ENCODE measurements around the gene NEU2. TPM values are rescaled to one million over a fixed set of nuclear protein-coding genes. Genes with fewer than 3 reads are reported as not detected.

Gene NEU2
- total RNA-seq, 6 donors from 2014 or later = not detected

DNA sequence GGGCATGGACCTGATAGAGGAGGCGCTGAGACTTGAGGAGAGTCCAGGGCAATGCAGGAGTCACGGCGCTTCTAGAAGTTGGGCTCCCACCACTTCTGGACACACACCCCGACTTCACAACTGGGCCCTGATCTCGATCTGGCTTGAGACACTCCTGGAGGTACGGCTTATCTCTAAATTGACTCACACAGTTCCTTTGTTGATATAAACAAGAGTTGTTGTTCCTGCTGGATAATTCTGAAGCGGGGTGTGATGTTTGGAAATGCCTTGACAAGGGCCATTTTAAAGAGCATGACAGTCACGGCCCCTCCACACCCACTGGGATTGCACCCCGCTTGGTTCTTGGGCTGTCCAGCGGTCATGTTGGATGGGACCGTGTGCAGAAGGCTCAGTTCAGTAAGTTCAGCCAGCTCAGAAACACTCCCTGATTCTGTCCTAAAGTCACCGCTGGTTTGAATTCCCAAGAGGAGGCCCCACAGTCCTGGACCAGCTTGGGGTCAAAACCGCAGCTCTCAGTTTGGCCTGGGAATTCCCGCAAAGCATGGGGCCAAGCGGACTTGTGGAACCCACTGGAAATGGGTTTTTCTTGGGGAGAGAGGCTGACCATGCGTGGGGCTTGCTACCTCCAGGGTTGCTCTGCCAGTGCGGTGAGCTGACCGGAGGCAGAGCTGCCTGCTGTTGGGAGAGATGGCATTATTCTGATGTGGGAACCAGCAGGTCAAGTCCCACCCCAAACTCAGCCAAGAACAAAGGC is 9.3 kb upstream of the NEU2 start:
- no peaks in the 10 kb centered on the region for H3K36me3 ChIP-seq
- no peak for TF ChIP-seq POLR2AphosphoS5 (IDR thresholded peaks at IDR 0.05)
- TF ChIP-seq, protein P1, sequence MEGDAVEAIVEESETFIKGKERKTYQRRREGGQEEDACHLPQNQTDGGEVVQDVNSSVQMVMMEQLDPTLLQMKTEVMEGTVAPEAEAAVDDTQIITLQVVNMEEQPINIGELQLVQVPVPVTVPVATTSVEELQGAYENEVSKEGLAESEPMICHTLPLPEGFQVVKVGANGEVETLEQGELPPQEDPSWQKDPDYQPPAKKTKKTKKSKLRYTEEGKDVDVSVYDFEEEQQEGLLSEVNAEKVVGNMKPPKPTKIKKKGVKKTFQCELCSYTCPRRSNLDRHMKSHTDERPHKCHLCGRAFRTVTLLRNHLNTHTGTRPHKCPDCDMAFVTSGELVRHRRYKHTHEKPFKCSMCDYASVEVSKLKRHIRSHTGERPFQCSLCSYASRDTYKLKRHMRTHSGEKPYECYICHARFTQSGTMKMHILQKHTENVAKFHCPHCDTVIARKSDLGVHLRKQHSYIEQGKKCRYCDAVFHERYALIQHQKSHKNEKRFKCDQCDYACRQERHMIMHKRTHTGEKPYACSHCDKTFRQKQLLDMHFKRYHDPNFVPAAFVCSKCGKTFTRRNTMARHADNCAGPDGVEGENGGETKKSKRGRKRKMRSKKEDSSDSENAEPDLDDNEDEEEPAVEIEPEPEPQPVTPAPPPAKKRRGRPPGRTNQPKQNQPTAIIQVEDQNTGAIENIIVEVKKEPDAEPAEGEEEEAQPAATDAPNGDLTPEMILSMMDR (IDR thresholded peaks at IDR 0.05) = no peak
- TF ChIP-seq EP300 (IDR thresholded peaks at IDR 0.05) = no peak
- TF ChIP-seq POLR2A (IDR thresholded peaks at IDR 0.05) = no peak
- no peaks in the 10 kb centered on the region for H3K9me3 ChIP-seq
- no peaks in the 10 kb centered on the region for H3K4me1 ChIP-seq
- H3K4me3 ChIP-seq = no peak overlapping the region
- 78 to 80% methylated on average over 11 to 18 of the region's 18 CpGs for WGBS, 2 donors
- no peak for DNase-seq
- no peak overlapping the region for H3K27ac ChIP-seq
- no peaks in the 10 kb centered on the region for H3K27me3 ChIP-seq
- no peak for ATAC-seq (ENCODE audit: low FRiP score in 2 of 2)

DNA sequence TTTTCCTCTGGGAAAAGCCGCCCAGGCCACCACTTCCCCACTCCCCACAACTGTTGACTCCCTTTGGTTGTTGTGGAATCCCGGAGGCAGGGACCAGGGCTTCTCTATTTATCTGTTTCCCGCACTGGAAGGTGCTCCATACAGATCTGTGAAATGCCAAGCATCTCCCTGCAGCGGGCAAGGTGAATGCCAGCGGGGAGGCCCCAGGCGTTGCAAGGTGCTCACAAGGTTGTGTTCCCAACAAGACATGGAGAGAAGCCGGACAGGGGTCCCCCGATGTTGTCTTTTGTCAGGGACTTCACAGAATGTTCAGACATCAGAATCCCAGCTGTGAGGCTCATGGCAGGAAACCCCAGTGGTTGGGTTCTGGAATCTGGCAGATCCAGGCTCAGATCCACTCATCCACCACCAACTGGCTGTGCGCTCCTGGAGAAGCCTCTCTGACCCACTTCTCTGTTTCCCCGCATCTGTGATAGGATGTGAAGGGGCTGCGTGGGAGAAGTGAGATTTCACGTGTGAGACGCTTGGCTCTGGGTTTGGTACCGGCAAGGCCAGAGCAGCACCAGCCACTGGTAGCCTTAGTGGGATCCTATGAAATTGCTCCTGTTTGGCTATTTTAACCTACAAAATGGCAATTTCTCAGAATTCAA is 8.6 kb upstream of the NEU2 start:
- 93 to 94% methylated on average over 12 to 14 of the region's 14 CpGs for WGBS, 2 donors
- Histone ChIP-seq H3K4me3 (no peak overlapping the region), H3K9me3 (no peaks in the 10 kb centered on the region), H3K27me3 (no peaks in the 10 kb centered on the region), H3K27ac (no peak overlapping the region), H3K4me1 (no peaks in the 10 kb centered on the region), H3K36me3 (no peaks in the 10 kb centered on the region)
- no peak for DNase-seq
- TF ChIP-seq, protein P1 (IDR thresholded peaks at IDR 0.05) = no peak
- TF ChIP-seq POLR2AphosphoS5 (IDR thresholded peaks at IDR 0.05) = no peak
- TF ChIP-seq POLR2A (IDR thresholded peaks at IDR 0.05) = no peak
- no peak for TF ChIP-seq EP300 (IDR thresholded peaks at IDR 0.05)
- no peak for ATAC-seq (ENCODE audit: low FRiP score in 2 of 2)

DNA sequence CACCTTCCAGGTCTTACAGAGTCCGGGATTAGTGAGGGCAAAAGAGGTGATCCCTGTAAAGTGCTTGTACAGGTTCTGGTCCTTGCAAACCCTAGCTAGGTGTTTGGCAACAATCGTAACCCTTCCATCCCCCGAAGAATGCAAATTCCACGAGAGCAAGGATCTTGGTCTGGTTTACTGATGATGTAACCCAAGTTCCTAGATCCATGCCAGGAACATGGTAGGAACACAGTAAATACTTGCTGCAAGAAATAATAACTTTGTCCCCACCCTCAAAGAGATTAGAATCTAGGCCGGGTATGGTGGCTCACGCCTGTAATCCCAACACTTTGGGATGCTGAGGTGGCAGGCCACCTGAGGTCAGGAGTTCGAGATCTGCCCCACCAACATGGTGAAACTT is 6.8 kb upstream of the NEU2 start:
- 72 to 82% methylated on average over 7 of the region's 7 CpGs for WGBS, 2 donors
- no peak for ATAC-seq (ENCODE audit: low FRiP score in 2 of 2)
- no peak for DNase-seq
- Histone ChIP-seq H3K36me3 (no peaks in the 10 kb centered on the region), H3K4me1 (no peaks in the 10 kb centered on the region), H3K27ac (no peak overlapping the region), H3K27me3 (no peaks in the 10 kb centered on the region), H3K9me3 (no peaks in the 10 kb centered on the region), H3K4me3 (no peak overlapping the region)
- TF ChIP-seq POLR2A (IDR thresholded peaks at IDR 0.05) (no peak), EP300 (IDR thresholded peaks at IDR 0.05) (no peak), POLR2AphosphoS5 (IDR thresholded peaks at IDR 0.05) (no peak)
- TF ChIP-seq, protein P1 (IDR thresholded peaks at IDR 0.05) = no peak

DNA sequence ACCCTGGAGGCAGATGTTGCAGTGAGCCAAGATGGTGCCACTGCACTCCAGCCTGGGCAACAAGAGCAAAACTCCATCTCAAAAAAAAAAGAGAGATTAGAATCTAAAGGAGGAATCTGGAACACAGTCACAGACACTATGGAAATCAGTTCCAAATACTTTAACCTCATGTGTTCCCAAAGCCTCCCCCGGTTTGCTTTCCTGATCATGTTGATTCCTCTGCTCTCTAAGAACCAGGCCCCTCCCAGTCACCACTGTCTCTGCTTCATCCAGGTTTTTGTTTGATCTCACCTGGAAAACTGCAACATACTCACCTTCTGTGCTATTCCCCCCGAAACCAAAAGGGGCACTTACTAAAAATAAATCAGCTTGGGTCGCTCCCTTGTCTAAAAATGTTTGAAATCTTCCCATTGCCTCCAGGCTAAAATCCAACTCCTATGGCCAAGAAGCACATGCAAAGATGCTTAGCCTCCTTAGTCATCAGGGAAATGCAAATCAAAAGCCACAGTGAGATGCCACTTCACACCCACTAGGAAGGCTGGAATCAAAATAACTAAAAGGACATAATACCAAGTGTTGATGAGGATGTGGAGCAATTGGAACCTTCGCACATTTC is 6.2 kb upstream of the NEU2 start:
- H3K27me3 ChIP-seq = no peaks in the 10 kb centered on the region
- H3K36me3 ChIP-seq = no peaks in the 10 kb centered on the region
- DNase-seq = no peak
- no peak for ATAC-seq (ENCODE audit: low FRiP score in 2 of 2)
- WGBS, 2 donors = 86 to 93% methylated on average over 4 of the region's 4 CpGs
- no peaks in the 10 kb centered on the region for H3K9me3 ChIP-seq
- TF ChIP-seq EP300 (IDR thresholded peaks at IDR 0.05) (no peak), POLR2AphosphoS5 (IDR thresholded peaks at IDR 0.05) (no peak), POLR2A (IDR thresholded peaks at IDR 0.05) (no peak)
- TF ChIP-seq, protein P1 (IDR thresholded peaks at IDR 0.05) = no peak
- H3K27ac ChIP-seq = no peak overlapping the region
- no peaks in the 10 kb centered on the region for H3K4me1 ChIP-seq
- H3K4me3 ChIP-seq = no peak overlapping the region

Data from upper lobe of left lung (tissue), 6 donors.